Erythroblast (primary cell): ENCODE measurements around the gene C2.

Experiments
- GATA1 ChIP-seq: IDR thresholded peaks from 2 replicates; pipeline ENCODE4 v1.6.1; 2011; ENCODE audit warnings: low read depth, mild to moderate bottlenecking, control low read depth, low read length, moderate library complexity
- POLR2A ChIP-seq: IDR thresholded peaks from 2 replicates; pipeline ENCODE4 v1.6.1; 2011; ENCODE audit warnings: mild to moderate bottlenecking, low read length

DNA sequence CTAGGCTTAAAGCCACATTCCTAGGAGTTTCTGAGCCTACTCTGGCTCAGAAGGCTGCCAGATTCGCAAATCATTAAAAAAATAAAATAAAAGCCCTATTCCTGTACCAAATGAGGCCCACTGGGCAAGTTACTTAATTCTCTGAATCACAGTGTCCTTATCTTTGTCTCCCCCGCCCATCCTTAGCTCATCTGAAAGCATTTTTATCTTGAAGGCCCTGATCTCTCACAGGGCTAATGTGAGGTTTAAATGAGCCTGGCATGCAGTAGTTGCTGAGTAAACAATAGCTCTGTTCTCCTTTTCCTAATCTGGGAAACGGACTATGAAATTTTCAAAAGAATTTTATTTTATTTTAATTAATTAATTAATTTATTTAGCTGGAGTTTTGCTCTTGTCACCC, 23.6 kb upstream of the C2 start:
- TF ChIP-seq POLR2A, result no peak
- no peak for TF ChIP-seq GATA1
